ENCODE data around the gene LIMS3. TPM values are rescaled to one million over a fixed set of nuclear protein-coding genes. Genes with fewer than 3 reads are reported as not detected.
"Not testable (repeated sequence)": the region's sequence is repeated elsewhere in the genome, so short reads cannot be mapped to it uniquely, and the experiment has no call there.

LIMS3 gene
- total RNA-seq, 1 donor from 2014 or later, result not detected

GRCh38 chr2:109924481-109924880, 26.0 kb downstream of the LIMS3 start:
- not testable (repeated sequence) for DNase-seq (ENCODE audit: low read depth)

DNA sequence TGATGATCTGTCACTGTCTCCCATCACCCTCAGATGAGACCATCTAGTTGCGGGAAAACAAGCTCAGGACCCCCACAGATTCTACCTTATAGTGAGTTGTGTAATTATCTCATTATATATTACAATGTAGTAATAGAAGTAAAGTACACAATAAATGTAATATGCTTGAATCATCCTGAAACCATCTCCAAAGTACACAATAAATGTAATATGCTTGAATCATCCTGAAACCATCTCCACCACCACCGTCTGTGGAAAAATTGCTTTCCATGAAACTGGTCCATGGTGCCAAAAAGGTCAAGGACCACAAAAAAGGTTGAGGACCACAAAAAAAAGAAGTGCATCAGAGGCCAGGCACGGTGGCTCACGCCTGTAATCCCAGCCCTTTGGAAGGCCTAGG, 29.3 kb downstream of the LIMS3 start:
- not testable (repeated sequence) for DNase-seq (ENCODE audit: low read depth)

GRCh38 chr2:109929222-109929621, 30.7 kb downstream of the LIMS3 start:
- DNase-seq (ENCODE audit: low read depth), result not testable (repeated sequence)

DNA sequence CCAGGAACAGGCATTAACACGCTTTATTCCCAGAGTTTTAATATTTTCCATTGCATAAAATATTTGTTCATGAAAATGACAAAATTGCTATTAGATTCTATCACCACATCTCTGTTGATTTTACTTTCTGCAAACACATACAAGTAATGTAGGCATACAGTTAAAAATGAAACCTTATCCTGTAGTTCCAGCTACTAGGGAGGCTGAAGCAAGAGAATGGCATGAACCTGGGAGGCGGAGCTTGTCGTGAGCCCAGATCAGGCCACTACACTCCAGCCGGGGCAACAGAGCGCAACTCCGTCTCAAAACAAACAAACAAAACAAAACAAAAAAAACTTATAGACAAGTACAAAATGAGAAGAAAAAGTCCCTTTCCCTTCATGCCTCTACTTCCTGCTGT, 38.0 kb downstream of the LIMS3 start:
- DNase-seq (ENCODE audit: low read depth), result not testable (repeated sequence)

- not testable (repeated sequence) for DNase-seq (ENCODE audit: low read depth)
Observed at GRCh38 chr2:109945362-109945761, 46.9 kb downstream of the LIMS3 start.

- DNase-seq (ENCODE audit: low read depth), result not testable (repeated sequence)
Observed at GRCh38 chr2:109947262-109947958, 48.9 kb downstream of the LIMS3 start.

DNA sequence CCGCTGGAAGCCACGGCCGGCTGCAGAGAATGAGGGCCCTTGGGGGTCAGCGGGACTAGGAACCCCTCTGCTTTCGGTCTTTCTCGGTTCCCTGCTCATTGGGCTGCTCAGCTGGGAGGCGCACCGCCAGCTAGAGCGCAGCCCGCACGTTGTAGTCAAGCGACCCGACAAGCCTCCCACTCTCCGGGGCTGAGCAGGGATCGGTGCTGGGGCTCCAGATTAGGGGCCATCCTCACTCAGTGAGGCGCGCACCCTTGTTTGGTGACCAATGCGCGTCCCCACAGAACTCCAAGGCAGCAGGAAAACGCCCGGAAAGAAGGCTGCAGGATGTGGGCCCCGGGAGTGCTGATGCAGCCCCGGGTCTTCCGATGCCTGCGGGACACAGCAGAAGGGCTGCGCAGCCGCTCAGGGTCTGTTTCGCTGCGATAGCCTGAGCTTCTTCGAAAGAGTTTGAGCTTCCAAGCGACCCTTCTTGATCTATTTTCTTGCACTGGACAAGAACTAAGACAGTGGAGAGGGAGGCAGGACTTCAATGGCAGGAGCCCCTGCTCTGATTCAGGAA, 49.6 kb downstream of the LIMS3 start:
- DNase-seq (ENCODE audit: low read depth), result not testable (repeated sequence)

DNA sequence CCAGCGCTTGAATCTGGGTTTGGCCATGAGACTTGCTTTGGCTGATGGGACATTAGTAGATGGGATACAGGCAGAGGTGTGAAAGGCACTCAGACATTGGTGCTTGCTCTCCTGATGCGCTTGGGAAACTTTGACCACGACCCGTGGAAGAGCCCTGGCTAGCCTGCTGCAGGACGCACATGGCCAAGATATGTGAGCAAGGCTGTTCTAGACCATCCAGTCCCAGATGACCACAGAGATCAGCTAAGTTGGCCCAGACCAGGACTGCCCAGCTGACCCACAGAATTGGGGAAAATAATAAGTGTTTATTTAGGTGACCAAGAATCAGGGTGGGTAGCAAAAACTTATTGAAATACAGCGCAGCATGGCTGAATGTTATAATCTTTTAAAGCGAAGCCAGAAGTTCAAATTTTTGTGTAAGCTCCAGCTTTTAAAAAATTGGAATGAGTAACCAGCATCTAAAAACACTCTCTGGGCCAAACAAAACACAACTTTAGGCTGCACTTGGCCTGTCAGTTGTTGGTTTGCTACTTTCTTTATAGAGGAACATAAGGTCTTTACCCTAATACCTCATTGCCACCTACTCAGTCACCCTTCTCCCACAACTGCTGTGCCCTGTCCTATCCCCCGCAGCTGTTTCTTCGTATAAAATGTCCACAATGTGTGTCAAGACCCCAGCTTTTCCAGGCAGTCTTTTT, 51.8 kb downstream of the LIMS3 start:
- not testable (repeated sequence) for DNase-seq (ENCODE audit: low read depth)

DNA sequence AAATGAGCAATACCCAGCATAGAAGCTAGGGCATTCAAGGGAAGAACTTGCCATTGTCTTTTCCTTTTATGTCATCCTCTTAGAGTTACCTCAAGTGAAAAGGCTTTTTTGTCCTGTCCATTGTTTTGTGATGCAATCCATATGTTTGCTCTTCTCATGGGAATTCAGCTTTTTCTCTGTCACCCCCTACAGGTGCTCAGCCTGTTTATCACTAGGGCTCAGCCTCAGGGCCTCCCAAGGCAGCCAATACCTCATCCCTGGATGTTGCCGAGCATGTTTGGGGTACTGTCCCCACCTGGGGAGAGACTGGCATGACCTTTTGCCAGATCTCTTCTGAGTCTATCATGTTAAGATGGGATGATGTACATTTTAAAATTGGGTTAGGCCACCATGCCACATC, 65.5 kb downstream of the LIMS3 start:
- DNase-seq (ENCODE audit: low read depth), result not testable (repeated sequence)

DNA sequence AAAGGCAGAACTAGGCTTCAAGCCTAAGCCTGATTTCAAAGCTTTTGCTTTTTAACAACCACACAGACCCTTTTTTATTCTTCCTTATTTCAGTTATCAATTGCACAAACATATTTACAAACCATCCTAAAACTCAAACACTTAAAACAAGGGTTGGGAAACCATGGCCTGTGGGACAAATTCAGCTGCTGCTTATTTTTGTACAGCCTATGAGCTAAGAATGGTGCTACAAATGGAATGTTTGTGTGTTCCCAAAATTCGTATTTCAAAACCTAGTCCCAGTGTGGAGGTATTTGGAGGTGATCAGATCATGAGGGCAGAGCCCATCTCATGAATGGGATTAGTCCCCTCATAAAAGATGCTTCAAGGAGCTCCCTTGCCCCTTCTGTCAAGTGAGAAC, 67.0 kb downstream of the LIMS3 start:
- not testable (repeated sequence) for DNase-seq (ENCODE audit: low read depth)

- not testable (repeated sequence) for DNase-seq (ENCODE audit: low read depth)
Observed at GRCh38 chr2:109966107-109966736, 67.7 kb downstream of the LIMS3 start.

GRCh38 chr2:109966858-109967257, 68.4 kb downstream of the LIMS3 start:
- not testable (repeated sequence) for DNase-seq (ENCODE audit: low read depth)

DNA sequence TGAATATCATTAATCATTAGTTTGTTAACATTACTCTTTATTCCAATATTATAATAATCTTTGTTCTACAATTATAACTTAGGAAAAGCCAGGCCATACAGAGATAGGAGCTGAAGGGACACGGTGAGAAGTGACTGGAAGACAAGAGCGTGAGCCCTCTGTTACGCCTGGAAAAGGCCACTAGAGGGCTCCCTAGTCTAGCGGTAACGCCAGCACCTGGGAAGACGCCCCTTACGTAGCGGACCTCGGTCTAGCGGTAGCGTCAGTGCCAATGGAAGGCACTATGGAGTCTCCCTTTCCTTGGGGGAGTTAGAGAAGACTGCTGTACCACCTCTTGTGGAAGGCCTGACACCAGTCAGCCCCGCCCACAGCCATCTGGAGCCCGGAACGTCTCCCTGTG, 71.4 kb downstream of the LIMS3 start:
- not testable (repeated sequence) for DNase-seq (ENCODE audit: low read depth)

- DNase-seq (ENCODE audit: low read depth), result not testable (repeated sequence)
Observed at GRCh38 chr2:109971710-109972109, 73.2 kb downstream of the LIMS3 start.

Other genes with a start within 250 kb of the LIMS3 start
- 13.0 and 40.7 TPM in 2 replicates for gene RGPD5, start 104.4 kb upstream of the LIMS3 start, total RNA-seq
- 9.7 and 60.8 TPM in 2 replicates for gene MALL, start 217.1 kb downstream of the LIMS3 start, total RNA-seq

All from renal cortical epithelial cell (primary cell).